PC-3 (cell line): Measurements from ENCODE around the gene ABLIM2.

Experiments
- EZH2 ChIP-seq: fragments of 300-600 bp; sonication (generic); IDR thresholded peaks from one replicate; pipeline ENCODE4 v1.6.1; 2017; ENCODE audit warnings: antibody characterized with exemption, mild to moderate bottlenecking, low read length; ENCODE audit not compliant: unreplicated experiment
- EZH2phosphoT487 ChIP-seq: fragments of 300-600 bp; sonication (generic); IDR thresholded peaks from 2 replicates; pipeline ENCODE4 v1.6.1; 2018; ENCODE audit warnings: mild to moderate bottlenecking, antibody characterized with exemption, low read length, borderline replicate concordance
- TF ChIP-seq, protein P1 (sequence below): fragments of 300-600 bp; sonication (generic); conservative IDR thresholded peaks from 2 replicates; pipeline ENCODE4 v1.5.1; 2017; ENCODE audit warnings: antibody characterized with exemption, low read depth, mild to moderate bottlenecking, low read length

DNA sequence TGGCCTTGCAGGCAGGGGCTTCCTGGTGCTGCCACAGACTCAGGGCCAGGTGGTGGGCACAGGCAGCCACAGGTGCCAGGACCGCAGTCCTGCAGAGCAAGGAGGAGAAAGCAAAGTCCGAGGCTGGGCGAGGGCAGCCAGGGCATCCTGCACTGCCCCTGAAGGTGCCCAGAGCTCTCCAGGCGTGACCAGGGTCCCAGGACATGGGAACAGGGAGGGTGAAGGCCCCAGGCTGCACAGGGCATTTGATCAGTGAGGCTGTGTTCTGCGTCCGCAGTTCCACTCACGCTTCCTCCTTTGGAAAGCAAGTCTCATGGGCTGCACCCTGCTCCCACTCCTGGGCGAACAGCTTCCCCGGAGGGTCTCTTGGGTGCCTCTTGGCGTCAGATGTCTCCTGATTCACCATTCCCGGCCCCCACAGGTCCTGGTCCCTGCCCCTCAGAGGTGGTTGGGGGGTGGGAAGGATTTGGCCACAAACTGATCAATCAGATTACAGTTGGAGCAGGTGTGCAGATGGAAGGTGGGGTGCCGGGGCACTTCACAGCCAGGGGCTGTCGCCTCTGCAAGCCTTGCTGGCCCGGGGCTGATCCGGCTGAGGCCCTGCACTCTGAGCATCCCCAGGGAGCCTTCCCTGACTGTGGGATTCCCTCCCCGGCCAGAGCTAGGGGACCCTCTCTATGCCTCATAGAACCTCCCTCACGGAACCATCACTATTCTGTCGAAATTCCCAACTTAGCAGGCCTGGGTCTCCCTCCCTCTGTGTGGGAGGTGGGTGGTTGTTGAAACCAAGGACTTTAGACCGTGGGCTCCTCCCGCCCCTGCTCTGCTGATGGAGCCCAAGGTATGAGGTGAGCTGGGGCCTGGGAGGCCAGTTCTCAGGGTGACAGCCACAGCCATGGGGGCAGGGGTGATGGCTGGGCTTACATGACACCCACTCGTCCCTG, 43.8 kb upstream of the ABLIM2 start:
- TF ChIP-seq, protein P1, sequence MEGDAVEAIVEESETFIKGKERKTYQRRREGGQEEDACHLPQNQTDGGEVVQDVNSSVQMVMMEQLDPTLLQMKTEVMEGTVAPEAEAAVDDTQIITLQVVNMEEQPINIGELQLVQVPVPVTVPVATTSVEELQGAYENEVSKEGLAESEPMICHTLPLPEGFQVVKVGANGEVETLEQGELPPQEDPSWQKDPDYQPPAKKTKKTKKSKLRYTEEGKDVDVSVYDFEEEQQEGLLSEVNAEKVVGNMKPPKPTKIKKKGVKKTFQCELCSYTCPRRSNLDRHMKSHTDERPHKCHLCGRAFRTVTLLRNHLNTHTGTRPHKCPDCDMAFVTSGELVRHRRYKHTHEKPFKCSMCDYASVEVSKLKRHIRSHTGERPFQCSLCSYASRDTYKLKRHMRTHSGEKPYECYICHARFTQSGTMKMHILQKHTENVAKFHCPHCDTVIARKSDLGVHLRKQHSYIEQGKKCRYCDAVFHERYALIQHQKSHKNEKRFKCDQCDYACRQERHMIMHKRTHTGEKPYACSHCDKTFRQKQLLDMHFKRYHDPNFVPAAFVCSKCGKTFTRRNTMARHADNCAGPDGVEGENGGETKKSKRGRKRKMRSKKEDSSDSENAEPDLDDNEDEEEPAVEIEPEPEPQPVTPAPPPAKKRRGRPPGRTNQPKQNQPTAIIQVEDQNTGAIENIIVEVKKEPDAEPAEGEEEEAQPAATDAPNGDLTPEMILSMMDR: no peak
- no peak for TF ChIP-seq EZH2phosphoT487
- TF ChIP-seq EZH2: no peak
